Adipose tissue (tissue), 3 donors: ENCODE measurements around the gene RNF168. TPM values are rescaled to one million over a fixed set of nuclear protein-coding genes. Genes with fewer than 3 reads are reported as not detected.
"Not testable (repeated sequence)": the region's sequence is repeated elsewhere in the genome, so short reads cannot be mapped to it uniquely, and the experiment has no call there.

ENCODE experiments used
- H3K27ac ChIP-seq: one replicate; pipeline ENCODE4 v1.5.1; 2013; ENCODE audit warnings: low read depth, low read length
- WGBS, 3 donors: extraction: QIAGEN DNeasy Blood & Tissue Kit; methylation state at CpG; one replicate each; pipeline ENCODE4 v1.1.7; 2013; 5-methylcytosine and 5-hydroxymethylcytosine counted together
- polyA plus RNA-seq, 3 donors: library from polyadenylated mRNA; stranded (reverse); fragments of 200-250 nt; gene quantifications; one replicate each; pipeline ENCODE4 v1.2.3, GENCODE V29; 2013
- donor health status: healthy with polysubstance abuse.
- donor health status: Bipolar disorder and iron deficiency.
- donor health status: healthy.

RNF168 gene
- polyA plus RNA-seq, 3 donors, result 3.2 to 9.6 (median 7.2) TPM

- H3K27ac ChIP-seq, result no peak overlapping the region
- WGBS, 3 donors, result 0 to 2% (median 1%) methylated on average over 36 to 50 of the region's 50 CpGs
Measured at GRCh38 chr3:196431181-196432136, 72.1 kb downstream of the RNF168 start.

- 75 to 92% (median 87%) methylated on average over 6 of the region's 6 CpGs for WGBS, 3 donors
- no peak overlapping the region for H3K27ac ChIP-seq
Measured at GRCh38 chr3:196428041-196428440, 75.5 kb downstream of the RNF168 start.

GRCh38 chr3:196424421-196424820 is 79.1 kb downstream of the RNF168 start:
- WGBS, 3 donors, result 96 to 100% (median 100%) methylated on average over 3 to 6 of the region's 6 CpGs
- H3K27ac ChIP-seq, result not testable (repeated sequence)

GRCh38 chr3:196423044-196423781 is 80.4 kb downstream of the RNF168 start:
- no peak overlapping the region for H3K27ac ChIP-seq
- 42 to 79% (median 65%) methylated on average over 10 of the region's 10 CpGs for WGBS, 3 donors

- H3K27ac ChIP-seq, result not testable (repeated sequence)
- WGBS, 3 donors, result 95 to 96% (median 95%) methylated on average over 5 of the region's 5 CpGs
Measured at GRCh38 chr3:196421668-196422067, 81.9 kb downstream of the RNF168 start.

GRCh38 chr3:196419386-196419785 is 84.2 kb downstream of the RNF168 start:
- 88 to 97% (median 96%) methylated on average over 6 of the region's 6 CpGs for WGBS, 3 donors

More at GRCh38 chr3:196419386-196419785, 84.2 kb downstream of the RNF168 start:
- no peak overlapping the region for H3K27ac ChIP-seq

Other genes starting within 250 kb of the RNF168 start
- 10 to 100 TPM; 12.9 to 39.8 (median 32.3) TPM for gene PCYT1A, start 216.0 kb downstream of the RNF168 start, polyA plus RNA-seq
- 10 to 100 TPM in 1 of 3 donors, 1 to 10 TPM in 2; 6.7 to 13.3 (median 9.3) TPM for gene DYNLT2B, start 185.5 kb downstream of the RNF168 start, polyA plus RNA-seq
- gene TM4SF19, start 165.4 kb downstream of the RNF168 start, polyA plus RNA-seq, result not detected
- gene UBXN7, start 71.3 kb downstream of the RNF168 start, polyA plus RNA-seq, result 10 to 100 TPM in 1 of 3 donors, 1 to 10 TPM in 2; 3.8 to 10.9 (median 4.9) TPM
- not detected for gene SMCO1, start 11.6 kb upstream of the RNF168 start, polyA plus RNA-seq
- gene WDR53, start 64.8 kb upstream of the RNF168 start, polyA plus RNA-seq, result 1 to 10 TPM; 3.5 to 9.8 (median 8.5) TPM
- 1 to 10 TPM; 2.4 to 4.4 (median 3.7) TPM for gene FBXO45, start 64.9 kb upstream of the RNF168 start, polyA plus RNA-seq
- gene NRROS, start 135.9 kb upstream of the RNF168 start, polyA plus RNA-seq, result 1 to 10 TPM; 1.1 to 5.1 (median 3.4) TPM
- 1 to 10 TPM in 1 of 3 donors, under 1 TPM in 2; 0.58 to 5.3 (median 0.88) TPM for gene CEP19, start 208.5 kb upstream of the RNF168 start, polyA plus RNA-seq
- gene PIGX, start 208.6 kb upstream of the RNF168 start, polyA plus RNA-seq, result 10 to 100 TPM in 2 of 3 donors, 1 to 10 TPM in 1; 7.2 to 11.1 (median 10.1) TPM
- 10 to 100 TPM; 10.2 to 29.2 (median 28.2) TPM for gene PAK2, start 236.1 kb upstream of the RNF168 start, polyA plus RNA-seq